ENCODE results near the gene C16orf74.

The C16orf74 gene

DNA sequence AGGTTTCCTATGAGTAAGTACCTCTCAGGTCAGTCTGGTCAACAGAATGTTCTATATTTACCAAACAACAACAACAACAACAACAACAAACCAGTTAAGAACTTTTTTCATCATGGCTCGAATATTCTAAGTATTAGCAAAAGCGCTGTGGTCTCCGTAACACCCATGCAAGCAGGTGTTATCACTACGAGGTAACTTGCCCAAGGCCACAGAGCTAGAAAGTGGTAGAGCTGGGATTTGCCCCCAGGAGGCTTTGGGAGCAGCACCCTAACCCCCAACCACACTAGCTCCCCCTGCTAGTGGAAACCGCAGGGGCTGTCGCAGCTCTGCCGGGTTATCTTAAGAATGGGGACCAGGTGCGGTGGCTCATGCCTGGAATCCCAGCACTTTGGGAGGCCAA is 23.9 kb upstream of the C16orf74 start:
- DNase-seq: no peak

DNA sequence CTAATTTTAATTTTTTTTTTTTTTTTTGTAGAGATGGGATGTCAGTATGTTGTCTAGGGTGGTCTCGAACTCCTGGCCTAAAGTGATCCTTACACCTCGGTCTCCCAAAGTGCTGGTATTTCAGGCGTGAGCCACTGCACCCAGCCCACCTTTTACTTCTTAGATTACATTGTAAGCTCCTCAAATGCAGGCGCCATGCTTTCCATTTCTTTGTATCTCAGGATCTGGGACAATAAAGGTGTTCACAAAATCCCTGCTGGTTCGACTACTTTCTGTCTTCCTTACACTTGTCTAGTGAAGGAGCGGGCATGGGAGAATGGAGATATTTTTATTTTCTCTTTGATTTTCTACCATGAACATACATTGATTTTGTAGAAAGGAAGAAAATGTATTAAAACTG is 23.2 kb upstream of the C16orf74 start:
- no peak for DNase-seq

DNA sequence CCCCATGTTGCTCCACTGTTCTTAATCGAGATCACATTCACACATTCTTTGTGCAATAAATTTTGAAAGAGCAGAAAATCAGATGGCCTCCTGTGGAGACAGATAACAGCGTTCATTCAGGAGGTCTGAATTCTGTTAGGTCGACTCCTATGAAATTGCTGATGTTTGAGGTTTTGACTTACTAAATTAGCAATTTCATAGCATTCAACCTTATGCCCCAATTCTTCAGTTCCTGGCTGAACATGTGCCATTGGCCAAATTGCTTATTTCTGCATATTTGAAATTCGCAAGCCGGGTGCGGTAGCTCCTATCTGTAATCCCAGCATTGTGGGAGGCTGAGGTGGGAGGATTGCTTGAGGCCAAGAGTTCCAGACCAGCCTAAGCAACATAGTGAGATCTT is 22.1 kb upstream of the C16orf74 start:
- no peak for DNase-seq

DNA sequence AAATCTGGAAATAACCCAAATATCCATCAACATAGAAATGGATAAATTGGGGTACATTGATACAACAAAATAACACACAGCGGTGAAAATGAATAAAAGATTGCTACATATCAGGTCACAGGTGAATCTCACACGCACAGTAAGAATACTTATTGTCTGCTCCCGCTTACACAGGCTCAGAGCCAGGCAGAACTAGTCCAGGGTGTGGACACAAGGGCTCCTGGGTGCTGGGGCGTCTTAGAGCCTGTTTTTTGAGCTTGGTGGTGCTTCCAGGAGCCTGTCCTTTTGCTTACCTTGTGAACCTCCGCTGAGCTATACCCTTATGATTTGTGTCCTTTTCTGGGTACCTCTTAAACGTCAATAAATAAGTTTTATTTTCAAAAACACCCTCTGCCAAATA is 19.8 kb upstream of the C16orf74 start:
- no peak for DNase-seq

DNA sequence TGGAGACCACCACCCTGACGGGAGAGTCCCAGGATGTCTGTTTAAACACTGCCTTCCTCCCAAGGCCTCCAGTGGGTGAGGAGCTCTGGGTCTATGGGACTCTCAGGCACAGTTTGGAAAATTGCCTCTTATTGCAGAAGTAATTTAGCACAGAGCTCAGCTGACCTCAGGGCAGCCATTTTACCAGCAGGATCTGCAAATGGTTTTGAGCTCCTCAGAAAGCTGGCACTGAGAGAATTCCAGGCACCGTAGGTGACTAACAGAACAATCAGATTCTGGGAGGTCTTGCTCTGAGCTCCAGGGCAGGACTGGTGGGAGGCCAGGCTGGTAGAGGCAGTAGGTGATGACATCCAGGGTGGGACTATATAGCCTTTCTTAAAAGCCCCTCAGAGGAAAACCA is 17.3 kb upstream of the C16orf74 start:
- DNase-seq: no peak

DNA sequence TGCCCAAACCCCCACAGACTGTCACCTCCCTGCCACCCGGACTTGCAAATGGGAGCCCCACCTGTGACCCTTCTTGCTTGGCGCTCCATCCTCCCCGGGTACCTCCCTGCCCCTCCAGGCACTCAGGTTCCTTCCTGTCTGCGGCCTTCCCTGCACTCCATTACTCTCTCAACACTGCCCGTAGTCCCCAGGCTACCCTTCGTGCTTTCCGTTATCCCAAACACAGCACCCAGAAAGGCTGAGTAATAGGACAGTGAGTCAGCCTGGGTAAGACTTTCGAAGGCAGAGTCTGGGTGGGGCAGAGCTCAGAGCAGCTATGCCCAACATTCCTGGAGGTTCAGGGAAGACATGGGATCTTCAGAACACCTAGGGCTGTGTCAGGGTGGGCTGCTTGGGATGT is 16.6 kb upstream of the C16orf74 start:
- peak in 1 of 58 donors; percentile 8 for DNase-seq

DNA sequence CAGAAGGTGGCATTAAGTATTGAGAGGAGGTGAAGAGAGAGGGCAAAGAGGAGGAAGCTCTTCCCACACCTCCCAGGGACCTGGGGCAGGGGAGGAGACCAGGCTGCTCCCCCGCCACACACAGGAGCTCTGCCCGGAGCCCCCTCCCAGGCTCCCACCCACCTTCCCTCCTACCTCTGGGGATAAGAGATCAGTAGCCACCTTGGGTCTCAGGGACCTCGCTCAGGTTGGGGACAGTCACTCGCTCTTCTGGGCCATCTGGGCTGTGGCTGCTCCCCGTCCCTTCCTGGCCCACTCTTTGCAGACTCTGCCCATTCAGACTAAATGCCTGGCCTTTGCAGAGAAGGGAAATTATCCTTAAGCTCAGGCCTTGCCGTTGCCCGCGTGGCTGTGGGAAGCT is 14.9 kb upstream of the C16orf74 start:
- no peak for DNase-seq

DNA sequence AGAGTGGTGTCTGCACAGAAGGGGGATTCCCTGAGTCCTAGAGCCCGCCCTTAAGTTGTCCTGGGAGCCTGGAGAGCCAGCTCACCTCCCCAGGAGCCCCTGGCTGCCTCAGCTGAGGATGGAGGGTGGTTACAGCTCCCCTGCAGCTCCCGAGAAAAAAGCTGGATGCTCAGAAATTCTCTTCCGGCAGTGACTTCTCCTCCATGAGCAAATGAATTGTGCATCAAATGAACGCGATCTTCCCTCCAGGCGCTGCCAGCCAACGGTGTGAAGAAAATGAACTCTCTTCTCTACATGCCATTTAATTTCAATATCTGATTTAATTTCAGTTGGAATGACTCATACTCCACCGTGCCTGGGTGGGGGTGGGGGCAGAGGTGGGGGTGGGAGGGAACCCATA is 14.3 kb upstream of the C16orf74 start:
- no peak for DNase-seq

DNA sequence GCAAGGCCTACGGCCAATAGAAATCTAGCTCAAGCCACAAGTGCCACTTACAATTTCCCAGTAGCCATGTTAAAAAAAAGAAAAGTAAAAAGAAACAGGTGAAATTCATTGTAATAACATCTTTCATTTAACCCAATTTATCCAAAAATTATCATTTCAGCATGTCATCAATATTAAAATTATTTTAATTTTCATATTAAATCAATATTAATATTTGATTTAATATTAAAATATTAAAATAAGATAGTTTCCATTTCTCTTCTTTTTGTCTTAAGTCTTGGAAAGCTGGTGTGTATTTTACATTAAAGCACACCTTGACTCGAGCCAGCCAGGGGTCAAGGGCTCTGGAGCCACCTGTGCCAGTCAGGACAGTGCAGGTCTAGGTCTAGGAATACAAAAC is 12.7 kb upstream of the C16orf74 start:
- no peak for DNase-seq

DNA sequence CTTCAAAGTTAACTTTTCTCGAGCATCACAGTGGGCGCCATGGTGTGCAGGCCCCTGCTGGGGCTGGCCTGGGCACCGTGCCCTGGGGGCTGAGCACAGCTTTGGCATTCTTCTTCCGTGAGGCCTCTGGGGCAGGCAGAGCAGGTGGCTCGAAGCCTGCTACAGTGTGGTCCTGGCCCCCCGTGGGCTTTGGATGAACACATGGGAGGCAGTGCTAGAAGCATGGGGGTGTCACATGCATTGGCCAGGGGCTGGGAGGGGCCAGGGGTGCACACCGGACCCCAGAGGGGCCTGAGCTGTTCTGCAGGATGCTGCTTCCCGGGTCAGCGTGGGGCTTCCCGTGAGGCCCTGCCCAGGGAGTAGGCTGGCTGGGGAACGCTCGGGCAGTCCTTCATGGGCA is 12.1 kb upstream of the C16orf74 start:
- DNase-seq: no peak

DNA sequence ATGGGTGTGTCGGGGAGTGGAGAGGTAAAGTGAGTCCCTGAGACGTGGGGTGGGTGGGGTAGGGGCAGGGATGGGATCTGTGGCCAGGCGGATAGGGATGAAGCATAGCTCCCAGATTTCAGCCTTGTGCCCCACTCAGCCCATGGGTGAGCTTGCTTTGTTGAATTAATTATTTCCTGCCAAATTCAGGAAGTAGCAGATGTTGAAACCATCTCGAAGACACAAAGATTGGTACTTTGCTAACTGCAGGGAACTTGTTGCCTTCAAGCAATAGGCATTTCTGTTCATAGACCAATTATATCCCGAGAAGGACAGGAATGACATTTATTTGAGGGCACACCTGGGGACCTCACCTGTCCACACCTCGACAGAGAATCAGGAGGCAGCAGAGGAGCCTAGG is 11.0 kb upstream of the C16orf74 start:
- DNase-seq: no peak

DNA sequence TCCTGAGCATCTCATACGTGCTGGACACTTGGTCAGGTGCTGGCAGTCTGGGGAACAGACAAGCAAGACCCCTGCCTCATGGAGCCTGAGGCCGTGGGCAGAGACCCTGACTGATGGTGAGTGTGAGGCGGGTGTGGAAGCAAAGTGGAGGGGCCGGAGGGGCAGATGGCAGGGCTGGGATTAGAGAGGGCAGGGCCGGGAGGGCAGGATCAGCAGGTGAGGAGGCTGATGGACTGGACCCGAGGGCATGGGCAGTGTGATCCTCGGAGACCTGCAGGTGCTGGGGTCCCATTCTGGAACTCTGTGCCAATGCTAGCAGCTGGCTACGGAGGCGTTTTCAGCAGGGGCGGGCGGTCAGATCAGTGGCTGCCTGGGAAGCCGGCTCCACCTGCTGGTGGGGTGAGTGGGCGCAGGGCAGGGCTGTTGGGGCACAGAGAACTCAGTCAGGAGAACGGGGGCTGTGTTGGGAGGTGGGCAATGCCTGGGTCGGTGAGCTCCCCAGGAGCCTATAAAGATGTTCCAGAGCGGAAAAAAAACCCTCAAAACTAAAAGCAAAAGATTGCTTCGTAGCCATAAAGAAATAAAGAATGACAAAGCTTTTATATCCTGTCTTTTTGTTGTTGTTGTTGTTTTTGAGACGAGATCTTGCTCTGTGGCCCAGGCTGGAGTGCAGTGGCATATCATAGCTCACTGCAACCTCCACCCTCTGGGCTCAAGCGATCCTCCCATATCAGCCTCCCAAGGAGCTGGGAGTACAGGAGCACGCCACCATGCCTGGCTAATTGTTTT is 8.9 kb upstream of the C16orf74 start:
- peak in 1 of 58 donors; percentile 9 for DNase-seq

DNA sequence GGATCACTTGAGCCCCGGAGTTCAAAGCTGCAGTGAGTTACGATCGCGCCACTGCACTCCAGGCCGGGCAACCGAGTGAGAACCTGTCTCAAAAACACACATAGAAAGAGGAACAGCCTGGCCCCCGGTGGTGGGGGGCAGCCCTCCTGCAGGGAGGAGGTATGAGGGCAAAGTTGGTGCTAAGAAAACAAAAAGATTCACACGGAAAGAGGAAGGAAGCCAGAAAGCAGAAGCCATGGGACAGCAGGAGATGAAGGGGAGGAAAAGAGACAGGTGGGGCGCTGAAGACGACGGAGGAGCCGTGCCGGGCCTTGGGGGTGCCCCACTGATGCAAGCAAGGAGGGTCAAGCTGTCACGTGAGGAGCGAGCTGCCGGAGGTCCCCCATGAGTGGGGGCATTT is 8.2 kb upstream of the C16orf74 start:
- no peak for DNase-seq

DNA sequence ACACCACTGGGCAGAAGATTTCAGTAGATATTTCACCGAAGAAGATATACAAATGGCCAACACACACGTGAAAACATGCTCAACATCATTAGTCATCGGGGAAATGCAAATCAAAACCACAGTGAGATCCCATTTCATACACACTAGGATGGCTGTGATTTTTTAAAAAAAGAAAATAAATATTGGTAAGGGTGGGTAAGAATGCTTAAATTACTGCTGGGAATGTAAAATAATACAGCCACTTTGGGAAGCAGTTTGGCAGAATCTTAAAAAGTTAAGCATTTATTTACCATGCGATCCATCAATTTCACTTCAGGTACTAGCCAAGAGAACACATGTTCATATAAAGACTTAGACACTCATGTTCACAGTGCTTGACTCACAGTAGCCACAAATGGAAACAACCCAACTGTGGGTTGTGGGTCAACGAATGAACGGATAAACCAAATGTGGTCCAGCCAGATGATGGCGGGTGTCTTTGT is 6.5 kb upstream of the C16orf74 start:
- DNase-seq: no peak

DNA sequence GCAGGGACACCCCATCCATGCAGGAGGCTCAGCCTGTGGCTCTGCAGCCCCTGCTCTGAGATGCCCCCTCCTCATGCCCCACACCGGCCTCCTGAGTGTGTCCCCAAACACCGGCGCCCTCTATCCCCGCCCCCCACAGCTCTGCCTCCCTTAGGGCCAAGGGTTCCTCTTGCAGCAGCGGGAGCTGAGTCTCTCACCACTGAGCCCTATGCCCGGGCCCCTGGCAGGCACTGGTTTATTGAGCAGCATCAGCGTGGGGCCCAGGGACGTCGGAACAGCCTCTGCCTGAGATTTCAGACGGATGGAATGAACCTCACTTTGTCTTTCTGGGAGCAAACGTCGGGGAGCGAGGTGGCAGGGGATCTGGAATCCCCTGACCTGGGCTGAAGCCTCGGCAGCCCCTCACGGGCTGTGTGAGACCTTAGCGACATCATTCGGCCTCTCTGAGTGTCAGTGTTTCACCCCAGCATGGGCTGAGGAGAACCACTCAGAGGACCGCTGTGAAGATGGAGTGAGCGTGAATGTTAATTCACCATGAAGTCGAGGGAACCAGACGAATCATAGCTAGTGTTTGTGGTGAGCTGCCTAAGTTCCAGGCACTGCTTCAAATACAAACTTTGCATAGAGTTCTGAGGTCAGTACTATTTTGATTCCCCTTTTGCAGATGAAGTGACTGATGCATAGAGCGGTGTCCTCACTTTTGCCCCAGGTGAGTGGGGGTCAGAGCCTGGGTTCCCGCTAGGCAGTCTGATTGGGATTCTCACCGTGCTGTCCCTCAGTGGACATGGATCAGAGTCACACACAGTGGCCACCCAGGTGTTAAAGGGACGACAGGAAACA is 5.3 kb upstream of the C16orf74 start:
- no peak for DNase-seq

DNA sequence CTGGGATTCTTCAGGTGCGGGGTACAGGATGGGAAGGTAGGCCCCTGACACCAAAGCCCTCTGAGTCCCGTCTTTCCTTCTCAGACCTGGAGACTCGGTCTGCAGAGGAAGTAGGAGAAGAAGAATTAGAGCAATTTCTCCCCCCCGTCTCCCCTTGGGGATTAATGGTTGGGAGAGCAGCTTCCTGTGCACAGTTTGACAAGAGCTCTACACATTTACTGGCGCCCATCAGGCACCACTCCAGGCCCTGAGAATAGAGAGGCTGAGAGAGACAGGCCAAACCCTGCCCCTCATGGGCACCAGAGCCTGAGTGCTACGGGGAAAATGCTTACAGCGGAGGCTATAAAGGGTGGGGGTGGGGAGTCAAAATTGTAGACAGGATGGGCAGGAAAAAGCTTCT is 3.5 kb upstream of the C16orf74 start:
- peak in 3 of 58 donors; percentile 1 to 5 (median 3) for DNase-seq

DNA sequence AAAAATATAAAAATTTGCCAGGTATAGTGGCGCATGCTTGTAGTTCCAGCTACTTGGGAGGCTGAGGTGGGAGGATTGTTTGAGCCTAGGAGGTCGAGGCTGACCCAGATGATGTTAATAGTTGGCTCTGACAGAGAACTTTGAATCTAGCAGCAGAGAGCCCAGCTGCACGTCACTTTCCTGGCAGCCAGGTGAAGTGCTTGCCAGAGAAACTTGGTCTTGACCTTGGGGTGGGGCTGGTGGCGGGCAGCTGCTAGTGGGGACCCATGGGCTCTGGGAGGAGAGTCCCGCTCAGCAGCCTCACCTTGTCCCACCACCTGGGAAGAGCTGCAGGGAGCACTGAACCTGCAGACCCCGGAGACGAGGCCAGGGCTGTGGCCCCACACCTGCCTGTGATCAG is 3.1 kb upstream of the C16orf74 start:
- no peak for DNase-seq

DNA sequence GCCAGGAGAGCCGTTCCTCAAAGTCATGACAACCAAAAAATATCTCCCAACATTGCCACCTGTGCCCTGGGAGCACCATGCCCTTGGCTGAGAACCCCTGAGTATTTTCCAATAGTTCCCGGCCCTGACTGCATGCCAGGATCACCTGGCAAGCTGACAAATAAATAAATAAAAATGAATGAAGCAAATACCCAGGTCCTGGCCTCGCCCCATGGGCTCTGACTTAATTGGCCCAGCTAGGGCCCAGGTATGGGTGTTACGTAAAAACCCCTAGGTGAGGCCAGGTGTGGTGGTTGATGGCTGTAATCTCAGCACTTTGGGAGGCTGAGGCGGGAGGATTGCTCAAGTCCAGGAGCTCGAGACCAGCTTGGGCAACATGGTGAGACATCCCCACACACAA is 2.7 kb upstream of the C16orf74 start:
- no peak for DNase-seq

DNA sequence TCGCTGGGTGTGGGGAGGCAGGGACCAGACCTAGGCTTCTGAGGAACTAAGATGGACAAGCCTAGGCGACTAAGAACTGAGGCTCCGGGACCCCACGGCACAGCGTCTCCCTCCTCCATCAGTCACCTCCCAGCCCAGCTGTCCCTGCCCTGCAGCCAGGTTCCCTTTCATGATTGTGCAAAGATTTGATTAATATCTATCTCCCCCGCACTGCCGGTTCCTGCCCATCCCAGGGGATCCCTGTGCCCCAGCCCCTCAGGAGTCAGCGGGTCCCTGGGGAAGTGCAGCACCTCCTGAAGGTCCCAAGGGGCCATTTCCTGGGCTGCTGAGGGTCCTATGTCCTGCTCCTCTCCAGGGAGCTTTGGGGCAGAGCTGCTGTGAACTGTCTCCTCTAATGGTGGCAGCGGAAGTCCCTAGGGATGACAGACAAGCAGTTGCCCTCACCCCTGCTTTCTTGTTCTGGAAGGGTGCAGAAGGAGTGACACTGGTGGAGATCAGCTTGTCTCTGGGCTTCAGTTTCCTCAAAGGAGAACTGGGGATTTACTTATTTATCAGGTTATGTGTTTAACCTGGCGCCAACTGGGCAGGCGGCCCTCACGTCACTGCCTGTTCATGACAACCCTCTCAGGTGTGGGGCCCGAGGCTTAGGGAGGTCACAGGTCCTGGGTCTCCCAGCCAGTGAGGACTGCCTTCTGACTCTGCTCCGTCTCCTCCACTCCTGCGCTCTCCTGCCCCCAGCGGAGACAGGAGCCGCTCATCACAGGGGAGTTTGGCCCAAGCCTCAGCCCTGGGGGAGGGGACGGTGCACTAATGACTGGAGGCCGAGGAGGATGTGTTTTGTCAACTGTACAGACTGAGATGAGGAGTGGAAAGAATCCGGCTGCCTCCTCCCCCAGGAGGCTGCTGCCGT is 1.9 kb upstream of the C16orf74 start:
- no peak for DNase-seq

DNA sequence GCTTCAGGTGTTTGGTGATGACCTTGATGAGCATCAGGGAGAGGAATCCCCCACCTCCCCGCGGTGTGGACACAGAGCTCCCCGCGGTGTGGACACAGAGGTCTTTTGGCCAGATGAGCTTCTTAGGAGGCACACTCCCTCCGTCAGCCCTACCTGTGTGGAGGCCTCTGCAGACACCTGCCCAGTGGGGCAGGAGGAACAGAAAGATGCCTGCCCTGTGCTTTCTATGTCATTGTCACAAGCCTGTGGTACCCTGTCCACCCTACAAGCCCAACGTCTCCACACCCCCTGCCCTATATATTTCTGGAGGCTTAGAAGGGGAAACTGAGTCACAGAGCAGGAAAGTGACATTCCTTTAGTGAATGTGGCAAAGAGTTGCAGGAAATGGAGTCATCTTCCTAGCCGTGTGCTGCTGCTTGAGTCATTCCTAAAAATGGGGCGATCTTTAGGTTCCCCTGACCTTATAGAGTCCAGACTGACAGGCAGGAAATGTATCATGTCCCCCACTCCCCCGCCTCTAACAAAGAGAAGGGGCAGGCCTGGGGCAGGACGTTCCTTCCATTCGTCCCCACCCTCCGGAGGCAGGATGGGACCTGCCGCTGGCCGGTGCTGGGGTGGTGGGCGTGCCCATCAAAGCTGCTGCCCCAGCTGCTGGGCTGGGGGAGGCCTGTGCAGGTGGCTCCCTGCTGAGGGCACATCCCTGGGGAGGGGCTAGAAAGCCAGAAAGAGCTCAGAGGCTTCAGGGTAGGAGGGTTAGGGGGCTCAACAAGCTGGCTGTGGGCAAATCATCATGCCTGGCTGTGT is 1.0 kb upstream of the C16orf74 start:
- no peak for DNase-seq

Data from anterior cingulate cortex (tissue), 58 donors.